Ureter (tissue), 1 donor: Measurements from ENCODE around the gene F10. TPM values are rescaled to one million over a fixed set of nuclear protein-coding genes. Genes with fewer than 3 reads are reported as not detected.

Experiments used
- DNase-seq: peaks from one replicate; pipeline ENCODE4 v3.0.0-alpha.2; 2020; ENCODE audit warnings: low spot score
- total RNA-seq: library from RNA; stranded (reverse); gene quantifications from one replicate; pipeline ENCODE4 v1.2.4, GENCODE V29; 2023
- donor health status: DM: yes; HTN: yes; CAD: no.

Gene F10
- total RNA-seq, 1 donor from 2014 or later, result 9.4 TPM

DNA sequence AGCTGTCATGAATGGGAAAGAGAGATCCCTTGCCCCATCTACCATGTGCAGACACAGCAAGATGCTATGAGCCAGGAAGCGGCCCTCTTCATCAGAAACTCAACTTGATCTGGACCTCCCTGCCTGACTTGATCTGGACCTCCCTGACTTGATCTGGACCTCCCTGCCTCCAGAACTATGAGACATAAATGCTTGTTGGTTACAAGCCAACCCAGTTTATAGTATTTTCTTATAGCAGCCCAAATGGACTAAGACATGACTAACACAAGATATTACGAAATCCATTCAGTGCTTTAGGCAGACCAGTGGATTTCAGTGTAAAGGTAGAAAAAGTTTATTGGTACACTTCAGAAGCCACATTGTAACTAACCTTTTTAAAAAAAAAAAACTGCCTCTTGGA, 70.3 kb downstream of the F10 start:
- DNase-seq, result no peak

GRCh38 chr13:113195360-113195759, 72.8 kb downstream of the F10 start:
- DNase-seq, result no peak

DNA sequence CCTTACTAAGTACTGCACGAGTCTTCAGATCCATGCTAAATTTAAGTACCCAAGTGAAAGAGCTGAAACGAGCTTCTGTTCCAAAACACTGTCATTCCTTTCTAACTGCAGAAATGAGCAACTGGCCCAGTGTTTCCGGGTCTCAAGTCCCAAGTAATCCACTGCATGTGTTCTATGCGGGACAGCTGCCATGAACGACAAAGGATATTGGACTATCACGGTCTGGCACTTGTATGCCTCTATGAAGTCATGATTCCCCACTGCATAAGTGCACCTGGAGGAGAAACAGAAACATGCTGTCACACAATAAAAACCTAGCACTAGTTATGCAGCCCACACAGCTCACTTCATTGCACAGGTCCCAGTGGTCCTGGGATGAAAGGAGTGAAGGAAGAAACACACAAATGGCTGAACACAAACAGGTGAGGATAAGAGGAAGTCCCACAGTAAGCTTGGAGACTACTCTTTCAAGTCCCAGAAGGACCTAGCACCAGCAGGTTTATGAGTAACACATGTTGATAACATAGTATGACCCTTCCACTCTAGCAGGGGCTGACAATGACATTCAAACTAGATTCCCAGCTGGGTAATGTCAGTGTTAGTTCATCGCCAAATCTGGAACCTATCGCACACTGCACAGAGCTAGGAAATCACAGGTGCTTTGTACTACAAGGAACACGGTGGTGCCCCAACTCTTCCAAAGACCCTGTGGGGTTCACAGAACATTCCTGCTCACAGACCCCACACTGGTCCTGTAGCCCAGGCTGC, 74.6 kb downstream of the F10 start:
- no peak for DNase-seq

Other genes with a start within 250 kb of the F10 start
- gene MCF2L, start 153.6 kb upstream of the F10 start, total RNA-seq, result 115 TPM
- gene F7, start 17.0 kb upstream of the F10 start, total RNA-seq, result not detected
- not detected for gene PROZ, start 35.8 kb downstream of the F10 start, total RNA-seq
- gene PCID2, start 85.9 kb downstream of the F10 start, total RNA-seq, result 48.7 TPM
- gene CUL4A, start 86.8 kb downstream of the F10 start, total RNA-seq, result 86.8 TPM
- 223 TPM for gene LAMP1, start 174.4 kb downstream of the F10 start, total RNA-seq
- 25.2 TPM for gene GRTP1, start 241.3 kb downstream of the F10 start, total RNA-seq